COLO829 (cell line): ENCODE results near the gene DDX6.
"Not testable (repeated sequence)": the region's sequence is repeated elsewhere in the genome, so short reads cannot be mapped to it uniquely, and the experiment has no call there.

Experiments
- DNase-seq: peaks from one replicate; pipeline ENCODE4 v3.0.0; 2012; ENCODE audit warnings: low spot score

The DDX6 gene

GRCh38 chr11:118790357-118791110 lies 430 bp downstream of the DDX6 start:
- DNase-seq: no peak

DNA sequence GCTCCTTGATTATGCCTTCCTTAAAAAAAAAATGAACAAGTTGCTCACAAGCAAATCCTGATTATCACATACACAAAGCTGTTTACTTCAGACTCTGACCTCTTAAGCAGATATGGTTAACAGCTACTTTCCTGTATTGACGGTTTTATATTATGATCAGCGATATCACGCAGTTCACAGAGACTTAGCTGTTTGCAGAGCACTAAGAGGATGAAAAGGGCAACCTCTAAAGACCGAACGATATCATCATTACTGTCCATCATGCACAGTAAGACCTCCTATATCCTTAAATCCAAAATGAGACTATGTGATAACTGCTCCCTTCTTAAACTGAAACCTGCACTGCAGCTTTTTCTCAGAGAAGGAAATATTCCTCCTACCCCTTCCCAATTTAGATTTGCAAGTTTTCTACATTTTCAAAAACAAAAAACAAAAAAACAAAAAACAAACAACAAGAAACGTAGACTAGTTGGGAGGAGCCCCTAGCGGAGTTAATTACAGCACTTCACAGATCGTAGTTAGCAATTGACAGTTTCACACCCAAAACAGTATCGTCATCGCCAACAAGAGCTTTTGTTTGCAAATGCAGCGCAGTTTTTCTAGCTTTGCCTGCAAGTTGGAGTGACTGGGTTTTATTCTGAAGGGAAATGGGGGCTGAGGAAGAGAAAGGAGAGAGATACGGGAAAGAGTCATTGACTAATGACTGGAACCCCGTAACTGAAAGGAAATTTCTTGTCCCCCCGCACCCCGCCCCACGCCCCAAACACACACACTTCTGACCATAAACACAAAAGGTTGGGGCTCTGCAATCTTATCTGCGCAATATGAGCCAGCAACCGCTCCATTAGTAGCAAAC lies 1.2 kb downstream of the DDX6 start:
- DNase-seq: peak; percentile 14

GRCh38 chr11:118786657-118787056 lies 4.3 kb downstream of the DDX6 start:
- no peak for DNase-seq

- DNase-seq: no peak
These were observed 5.6 kb downstream of the DDX6 start for GRCh38 chr11:118785362-118785761.

- DNase-seq: no peak
These were observed 7.1 kb downstream of the DDX6 start for GRCh38 chr11:118783724-118784495.

- not testable (repeated sequence) for DNase-seq
These were observed 7.6 kb downstream of the DDX6 start for GRCh38 chr11:118783324-118783723.

- no peak for DNase-seq
These were observed 12.1 kb downstream of the DDX6 start for GRCh38 chr11:118778898-118779297.

- no peak for DNase-seq
These were observed 16.9 kb downstream of the DDX6 start for GRCh38 chr11:118774032-118774431.

GRCh38 chr11:118771547-118772288 lies 19.2 kb downstream of the DDX6 start:
- DNase-seq: no peak

- no peak for DNase-seq
These were observed 22.3 kb downstream of the DDX6 start for GRCh38 chr11:118768690-118769089.

DNA sequence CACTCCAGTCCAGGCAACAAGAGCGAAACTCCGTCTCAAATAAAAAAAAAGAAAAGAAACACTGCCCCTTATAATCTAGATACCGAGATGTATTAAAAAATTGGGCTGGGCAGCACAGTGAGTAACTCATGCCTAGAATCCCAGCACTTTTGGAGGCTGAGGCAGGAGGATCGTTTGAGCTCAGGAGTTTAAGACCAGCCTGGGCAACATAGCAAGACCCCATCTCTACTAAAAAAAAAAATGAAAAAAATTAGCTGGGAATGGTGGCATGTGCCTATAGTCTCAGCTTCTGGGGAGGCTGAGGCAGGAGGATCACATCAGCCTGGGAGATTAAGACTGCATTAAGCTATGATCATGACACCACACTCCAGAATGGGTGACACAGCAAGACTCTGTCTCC lies 24.9 kb downstream of the DDX6 start:
- no peak for DNase-seq

DNA sequence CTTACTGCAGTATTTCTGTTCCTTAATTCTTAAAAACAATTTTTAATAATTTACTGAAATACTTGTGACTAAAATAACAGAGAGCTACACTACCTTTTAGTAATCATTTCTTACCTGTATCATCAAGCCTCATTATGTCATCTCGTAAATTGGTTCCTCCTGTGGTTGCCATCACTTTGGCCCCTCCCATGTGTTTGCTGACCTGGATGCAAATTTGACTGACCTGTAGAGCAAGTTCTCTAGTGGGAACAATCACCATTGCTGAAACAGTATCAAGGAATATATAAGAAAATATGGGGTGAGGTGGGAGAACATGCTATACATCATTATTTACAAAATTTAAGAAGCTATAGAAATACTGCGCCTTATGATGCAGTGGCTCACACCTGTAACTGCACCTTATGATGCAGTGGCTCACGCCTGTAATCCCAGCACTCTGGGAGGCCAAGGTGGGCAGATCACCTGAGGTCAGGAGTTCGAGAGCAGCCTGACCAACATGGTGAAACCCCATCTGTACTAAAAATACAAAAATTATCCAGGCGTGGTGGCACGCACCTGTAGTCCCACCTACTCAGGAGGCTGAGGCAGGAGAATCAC lies 25.8 kb downstream of the DDX6 start:
- DNase-seq: not testable (repeated sequence)

GRCh38 chr11:118763041-118763440 lies 27.9 kb downstream of the DDX6 start:
- DNase-seq: no peak

DNA sequence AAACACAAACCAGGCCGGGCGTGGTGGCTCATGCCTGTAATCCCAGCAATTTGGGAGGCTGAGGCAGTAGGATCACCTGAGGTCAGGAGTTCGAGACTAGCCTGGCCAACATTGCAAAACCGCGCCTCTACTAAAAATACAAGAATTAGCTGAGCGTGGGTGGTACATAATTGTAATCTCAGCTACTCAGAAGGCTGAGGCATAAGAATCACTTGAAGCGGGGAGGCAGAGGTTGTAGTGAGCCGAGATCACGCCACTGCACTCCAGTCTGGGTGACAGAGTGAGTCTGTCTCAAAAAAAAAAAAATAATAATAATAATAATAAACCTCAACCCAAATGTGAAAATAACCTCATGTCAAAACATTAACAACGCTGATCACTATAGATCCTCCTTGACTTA lies 29.0 kb downstream of the DDX6 start:
- DNase-seq: not testable (repeated sequence)

GRCh38 chr11:118757876-118758399 lies 33.0 kb downstream of the DDX6 start:
- DNase-seq: peak; percentile 79

GRCh38 chr11:118752654-118753053 lies 38.3 kb downstream of the DDX6 start:
- DNase-seq: no peak

DNA sequence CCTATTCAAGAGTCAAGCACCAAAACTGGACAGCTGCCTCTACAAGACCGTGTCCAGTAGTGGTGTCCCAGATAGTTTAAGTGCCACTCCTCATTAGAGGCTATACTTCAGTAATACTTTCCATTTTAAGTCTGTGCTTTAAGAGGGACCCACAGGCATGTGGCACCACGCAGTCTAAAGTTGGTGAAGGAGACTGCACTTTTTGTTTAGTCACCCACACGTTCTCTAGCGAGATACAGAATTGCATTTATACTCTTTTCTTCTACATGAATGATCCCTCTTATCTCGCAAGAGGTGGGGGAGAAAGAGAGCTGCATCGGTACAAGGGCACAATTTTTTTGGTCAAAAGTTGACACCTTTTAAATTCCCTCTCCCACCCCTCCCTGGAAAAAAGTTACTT lies 41.5 kb downstream of the DDX6 start:
- DNase-seq: peak; percentile 26

- no peak for DNase-seq
These were observed 42.9 kb downstream of the DDX6 start for GRCh38 chr11:118748056-118748455.

- no peak for DNase-seq
These were observed 43.9 kb downstream of the DDX6 start for GRCh38 chr11:118746988-118747585.

- no peak for DNase-seq
These were observed 46.9 kb downstream of the DDX6 start for GRCh38 chr11:118744046-118744445.

DNA sequence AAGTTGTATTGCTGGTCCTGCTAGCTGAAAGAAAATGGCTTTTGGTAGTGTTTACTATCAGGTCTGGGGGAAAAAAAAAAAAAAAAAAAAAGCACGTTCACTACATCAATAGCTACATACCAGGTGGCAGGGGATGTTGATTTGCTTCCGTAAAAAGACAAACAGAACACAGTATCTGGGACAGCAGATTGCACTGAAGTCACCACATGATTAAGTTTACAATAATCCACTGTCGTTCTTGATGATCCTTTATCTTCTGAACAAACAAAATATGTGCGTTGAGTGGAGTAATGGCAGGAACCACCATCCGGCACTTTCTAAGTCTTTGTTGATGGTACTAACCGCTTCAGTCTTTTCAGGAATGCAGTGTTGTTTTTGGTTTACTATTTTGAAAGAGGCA lies 48.7 kb downstream of the DDX6 start:
- no peak for DNase-seq
